Stimulated activated CD8-positive, alpha-beta memory T cell treated with anti-CD3 and anti-CD28 coated beads, Interleukin-7, amount 100 ng/mL, for 48 hours (primary cell): ENCODE data around the gene TMEM97.

Source experiments
- DNase-seq, 2 donors: peaks; one replicate each; pipeline ENCODE4 v3.0.0-alpha.2; 2020; ENCODE audit warnings: low read depth in 1 of 2; ENCODE audit errors: extremely low read depth in 1 of 2

Gene TMEM97

GRCh38 chr17:28315846-28316705 is 2.9 kb upstream of the TMEM97 start:
- DNase-seq: no peak

- DNase-seq: no peak
Observed at GRCh38 chr17:28317099-28317965, 1.7 kb upstream of the TMEM97 start.

DNA sequence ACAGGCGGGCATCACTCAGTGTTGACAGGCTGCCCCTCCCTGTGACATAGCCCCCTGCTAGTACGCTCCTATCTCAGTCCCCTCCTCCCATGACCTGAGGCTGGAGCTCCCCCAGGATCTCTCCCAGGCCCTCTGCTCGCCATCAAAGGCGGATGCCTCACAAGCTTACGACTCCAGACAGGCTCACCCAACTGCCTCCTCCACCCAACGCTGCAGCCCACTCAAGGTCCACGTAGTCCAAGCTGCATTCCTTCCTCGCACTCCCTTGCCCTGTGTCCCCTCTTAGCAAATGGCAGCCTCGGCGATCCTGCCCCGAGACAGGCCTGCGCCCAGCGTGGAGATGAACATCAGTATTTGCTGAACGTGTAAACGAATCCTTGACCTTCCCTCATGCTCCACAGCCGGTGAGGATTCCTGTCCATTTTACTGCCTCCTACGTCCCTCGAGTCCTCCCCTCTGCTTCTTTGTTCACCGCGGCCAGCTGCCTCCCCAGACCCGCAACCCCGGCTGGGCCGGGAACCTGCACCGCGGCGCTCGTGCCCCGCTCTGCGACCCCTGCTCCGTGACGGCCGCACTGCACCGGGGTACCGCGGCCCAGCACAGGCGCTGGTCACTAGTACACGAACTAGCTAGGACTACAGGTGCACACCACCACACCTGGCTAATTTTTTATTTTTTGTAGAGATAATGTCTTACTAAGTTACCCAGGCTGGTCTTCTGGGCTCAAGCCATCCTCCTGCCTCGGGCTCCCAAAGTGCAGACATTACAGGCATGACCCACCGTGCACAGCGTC is 838 bp upstream of the TMEM97 start:
- no peak for DNase-seq

- no peak for DNase-seq
Observed at GRCh38 chr17:28319598-28319935, 567 bp downstream of the TMEM97 start.

GRCh38 chr17:28320215-28321061 is 1.4 kb downstream of the TMEM97 start:
- no peak for DNase-seq

GRCh38 chr17:28324267-28324745 is 5.3 kb downstream of the TMEM97 start:
- no peak for DNase-seq

- DNase-seq: no peak
Observed at GRCh38 chr17:28324781-28325180, 5.8 kb downstream of the TMEM97 start.

DNA sequence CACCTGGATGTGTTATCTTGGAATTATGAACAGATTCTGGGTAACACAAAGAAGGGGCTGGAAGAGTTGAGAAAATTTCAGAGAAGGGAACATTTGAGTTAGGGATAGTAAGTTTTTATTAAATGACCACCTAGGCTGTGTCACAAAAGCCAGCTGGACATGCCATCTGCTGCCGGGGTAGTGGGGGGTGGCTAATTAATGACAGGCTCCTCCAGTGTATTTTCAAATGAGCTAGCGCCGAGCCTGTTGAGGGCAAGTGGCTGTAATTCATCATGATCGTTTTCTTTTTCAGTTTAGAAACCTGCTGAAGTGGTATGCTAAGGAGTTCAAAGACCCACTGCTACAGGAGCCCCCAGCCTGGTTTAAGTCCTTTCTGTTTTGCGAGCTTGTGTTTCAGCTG is 6.2 kb downstream of the TMEM97 start:
- DNase-seq: no peak

GRCh38 chr17:28326114-28326513 is 7.1 kb downstream of the TMEM97 start:
- DNase-seq: no peak

GRCh38 chr17:28327031-28327607 is 8.1 kb downstream of the TMEM97 start:
- peak in 1 of 2 donors; percentile 32 for DNase-seq

DNA sequence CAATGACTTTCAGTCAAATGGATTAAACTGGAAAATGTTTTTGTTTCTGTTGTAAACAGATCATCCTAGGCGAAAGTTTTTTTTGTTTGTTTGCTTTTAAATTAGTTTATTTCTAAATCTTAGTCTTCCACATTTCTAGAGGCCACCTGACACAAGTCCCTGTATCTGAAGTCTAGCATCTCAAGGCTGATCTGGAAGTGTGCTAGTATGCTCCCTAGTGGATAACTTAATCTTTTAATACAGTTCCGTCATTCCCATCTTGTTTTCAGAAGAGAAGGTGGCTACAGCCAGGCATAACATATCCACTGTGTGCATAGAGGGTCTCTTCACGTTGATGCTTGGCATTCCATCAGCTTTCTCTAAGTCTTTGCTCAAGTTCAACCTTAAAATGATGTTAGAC is 8.7 kb downstream of the TMEM97 start:
- DNase-seq: no peak

DNA sequence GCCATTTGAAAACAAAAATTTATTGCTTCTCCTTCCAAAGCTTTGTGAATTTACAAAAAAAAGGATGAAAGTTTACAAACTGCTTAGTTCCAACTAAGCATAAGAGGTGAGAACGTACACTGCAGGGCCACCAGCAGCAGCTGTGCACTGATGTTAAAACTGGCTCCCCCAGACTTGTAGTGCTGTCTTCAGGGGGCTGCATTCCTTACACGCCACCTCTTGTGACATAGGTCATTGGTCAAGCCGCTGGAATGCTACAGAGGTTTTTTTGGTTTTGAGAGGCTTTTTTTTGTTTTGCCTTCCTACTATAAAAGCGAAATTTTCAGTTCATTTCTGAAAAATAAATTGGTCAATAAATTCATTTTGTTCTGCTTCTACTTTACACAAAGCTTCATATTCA is 9.3 kb downstream of the TMEM97 start:
- no peak for DNase-seq

GRCh38 chr17:28330671-28331070 is 11.7 kb downstream of the TMEM97 start:
- DNase-seq: no peak

DNA sequence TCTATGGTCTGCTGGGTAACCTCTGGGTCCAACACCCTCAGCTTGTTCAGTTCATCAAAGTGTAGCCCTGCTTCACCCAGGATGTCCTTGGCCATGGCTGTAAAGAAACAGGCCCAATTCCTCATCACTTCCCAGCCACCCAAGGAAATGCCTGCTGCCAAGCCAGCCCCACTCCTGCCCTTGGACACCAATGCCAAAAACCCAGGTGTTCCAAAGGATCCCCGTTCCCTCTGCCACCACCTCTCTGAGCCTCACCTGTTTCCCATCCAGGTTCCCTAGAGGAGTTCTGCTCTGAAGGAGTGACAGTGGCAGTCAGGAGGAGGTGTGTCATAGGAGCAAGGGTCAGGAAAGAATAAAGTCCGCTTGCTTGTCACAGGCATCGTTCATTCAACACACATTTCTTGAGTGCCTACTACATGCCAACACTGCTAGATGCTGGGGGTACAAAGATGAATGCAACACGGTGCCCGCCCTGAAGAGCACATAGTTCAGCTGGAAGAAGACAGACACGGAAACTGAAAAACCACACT is 13.0 kb downstream of the TMEM97 start:
- no peak for DNase-seq

- DNase-seq: no peak
Observed at GRCh38 chr17:28333083-28333746, 14.2 kb downstream of the TMEM97 start.

GRCh38 chr17:28334171-28334570 is 15.2 kb downstream of the TMEM97 start:
- DNase-seq: no peak

- DNase-seq: no peak
Observed at GRCh38 chr17:28334666-28335200, 15.7 kb downstream of the TMEM97 start.

DNA sequence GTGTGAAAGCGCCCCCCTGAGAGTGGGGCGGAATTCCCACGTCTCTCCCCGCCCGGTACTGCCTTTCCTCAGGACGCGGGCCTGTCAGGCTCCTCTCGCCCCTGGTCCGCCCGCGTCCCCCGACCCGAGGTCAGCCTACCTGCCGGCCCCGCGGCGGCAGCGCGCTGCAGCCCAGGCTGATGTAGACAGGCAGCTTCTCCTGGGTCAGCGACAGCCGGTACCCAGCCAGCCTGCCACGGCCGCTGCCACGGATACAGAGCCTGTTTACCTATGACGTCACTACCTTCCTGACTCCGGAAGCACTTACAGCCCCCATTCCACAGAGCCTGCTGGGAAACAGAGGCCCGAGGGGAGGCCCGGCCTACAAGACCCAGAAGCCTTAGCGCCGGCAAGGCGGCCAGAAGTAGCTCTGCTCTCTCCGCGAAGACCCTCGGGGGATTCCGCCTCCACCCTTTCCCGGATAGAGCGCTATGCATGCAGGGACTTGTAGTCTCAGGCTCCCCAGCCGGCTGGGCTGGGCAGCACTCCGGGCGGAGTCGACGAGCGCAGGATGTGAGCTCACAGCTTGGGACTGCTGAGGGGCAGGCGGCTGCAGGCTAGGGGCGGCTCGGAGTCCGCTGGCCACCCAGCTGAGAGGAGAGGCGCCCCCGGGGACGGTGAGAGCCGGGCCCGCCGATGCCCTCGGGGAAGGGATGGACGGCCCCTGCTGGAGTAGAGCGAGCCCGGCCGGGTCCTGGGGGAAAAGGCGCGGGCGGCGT is 16.4 kb downstream of the TMEM97 start, which contains the start of the genes IFT20 and TNFAIP1:
Gene IFT20 (minus strand): TSS at position 272 of the 758 bp plus-strand sequence. CDS start 3,487 bp downstream, outside the sequence.
Gene TNFAIP1 (plus strand): TSS at position 561 of the 758 bp plus-strand sequence. CDS start 3,761 bp downstream, outside the sequence.
- peak; percentile 96 to 98 for DNase-seq
